Measurements from ENCODE around the gene AQP5. TPM values are rescaled to one million over a fixed set of nuclear protein-coding genes. Genes with fewer than 3 reads are reported as not detected.
"Not testable (repeated sequence)": the region's sequence is repeated elsewhere in the genome, so short reads cannot be mapped to it uniquely, and the experiment has no call there.

Gene AQP5
- total RNA-seq, 2 donors from 2014 or later = not detected

- Mint-ChIP-seq H3K9me3 (no peaks in the 10 kb centered on the region), H3K4me1 (ENCODE audit: low read depth in 2 of 2) (peaks cover 0 to 5% of the 10 kb centered on the region in 2 donors), H3K4me3 (no peak overlapping the region), H3K27ac (peak overlapping the region in 1 of 2 donors; percentile 42), H3K27me3 (no peaks in the 10 kb centered on the region), H3K36me3 (no peaks in the 10 kb centered on the region)
- ATAC-seq (no peak), DNase-seq (ENCODE audit: low spot score) (no peak)
Measured at GRCh38 chr12:49979791-49980190, 18.1 kb downstream of the AQP5 start.

- Mint-ChIP-seq H3K4me1 (ENCODE audit: low read depth in 2 of 2) (peaks cover 0 to 5% of the 10 kb centered on the region in 2 donors), H3K9me3 (no peaks in the 10 kb centered on the region), H3K36me3 (no peaks in the 10 kb centered on the region), H3K4me3 (no peak overlapping the region), H3K27me3 (no peaks in the 10 kb centered on the region), H3K27ac (no peak overlapping the region)
- no peak for ATAC-seq
- DNase-seq (ENCODE audit: low spot score) = no peak
Measured at GRCh38 chr12:49980501-49981349, 19.1 kb downstream of the AQP5 start.

GRCh38 chr12:49982246-49983087, 20.8 kb downstream of the AQP5 start:
- Mint-ChIP-seq H3K4me1 (ENCODE audit: low read depth in 2 of 2) (peaks cover 0 to 5% of the 10 kb centered on the region in 2 donors), H3K27me3 (no peaks in the 10 kb centered on the region), H3K9me3 (no peaks in the 10 kb centered on the region), H3K36me3 (peaks cover 6% of the 10 kb centered on the region), H3K27ac (no peak overlapping the region), H3K4me3 (no peak overlapping the region)
- DNase-seq (ENCODE audit: low spot score) = no peak
- ATAC-seq = no peak

DNA sequence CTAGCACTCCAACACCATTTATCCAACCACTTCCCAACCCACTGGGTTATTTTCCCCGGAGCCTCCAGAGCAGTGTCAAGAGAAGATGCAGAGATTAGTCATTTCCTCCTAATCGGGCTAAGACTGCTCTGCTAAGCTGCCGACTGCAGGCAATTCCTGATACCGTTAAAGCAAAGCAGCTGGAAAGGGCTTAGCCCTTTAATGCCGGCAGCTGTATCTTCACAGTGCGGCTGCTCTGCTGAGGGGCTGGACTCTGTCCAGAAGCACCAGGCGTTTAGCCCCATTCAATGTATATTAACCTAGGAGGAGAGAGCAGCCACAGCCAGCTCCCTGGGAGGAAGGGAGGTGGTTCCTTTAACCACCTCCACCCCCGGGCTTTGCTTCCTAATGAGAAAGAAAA, 22.2 kb downstream of the AQP5 start:
- H3K4me3 Mint-ChIP-seq = no peak overlapping the region
- no peak for DNase-seq (ENCODE audit: low spot score)
- H3K4me1 Mint-ChIP-seq (ENCODE audit: low read depth in 2 of 2) = peaks cover 0 to 5% of the 10 kb centered on the region in 2 donors

GRCh38 chr12:49984476-49985359, 23.0 kb downstream of the AQP5 start:
- Mint-ChIP-seq H3K36me3 (peaks cover 15% of the 10 kb centered on the region), H3K4me3 (no peak overlapping the region), H3K27ac (no peak overlapping the region), H3K27me3 (no peaks in the 10 kb centered on the region), H3K9me3 (no peaks in the 10 kb centered on the region), H3K4me1 (ENCODE audit: low read depth in 2 of 2) (peaks cover 0 to 5% of the 10 kb centered on the region in 2 donors)
- no peak for DNase-seq (ENCODE audit: low spot score)
- no peak for ATAC-seq

More for the DNA sequence above, 22.2 kb downstream of the AQP5 start:
- Mint-ChIP-seq H3K27me3 (no peaks in the 10 kb centered on the region), H3K9me3 (no peaks in the 10 kb centered on the region), H3K36me3 (peaks cover 13% of the 10 kb centered on the region), H3K27ac (no peak overlapping the region)
- ATAC-seq = no peak

DNA sequence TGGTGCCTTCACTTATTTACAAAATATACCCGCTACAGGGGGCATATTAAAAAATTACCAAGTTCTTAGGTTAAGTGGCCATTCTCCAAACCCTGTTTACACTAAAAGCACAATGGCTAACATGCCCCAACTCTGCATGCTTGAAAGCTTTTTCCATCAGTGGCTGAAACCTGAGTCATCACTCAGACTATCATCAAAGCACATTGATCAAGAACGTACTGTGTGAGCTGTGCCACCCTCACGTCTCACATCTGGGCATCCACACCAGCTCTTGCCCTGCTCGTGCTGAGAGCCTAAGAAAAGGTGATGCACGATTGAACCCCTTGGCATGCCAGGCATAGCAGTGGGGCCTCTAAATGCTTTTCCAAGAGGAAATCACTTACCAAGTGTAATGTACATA, 24.3 kb downstream of the AQP5 start:
- peaks cover 18% of the 10 kb centered on the region for H3K36me3 Mint-ChIP-seq
- H3K4me1 Mint-ChIP-seq (ENCODE audit: low read depth in 2 of 2) = peaks cover 0 to 5% of the 10 kb centered on the region in 2 donors
- ATAC-seq = no peak
- H3K27me3 Mint-ChIP-seq = no peaks in the 10 kb centered on the region
- no peak overlapping the region for H3K27ac Mint-ChIP-seq
- H3K9me3 Mint-ChIP-seq = no peaks in the 10 kb centered on the region
- H3K4me3 Mint-ChIP-seq = no peak overlapping the region
- no peak for DNase-seq (ENCODE audit: low spot score)

GRCh38 chr12:49986476-49986875, 24.8 kb downstream of the AQP5 start:
- peaks cover 18% of the 10 kb centered on the region for H3K36me3 Mint-ChIP-seq
- not testable (repeated sequence) for ATAC-seq; H3K9me3 Mint-ChIP-seq; DNase-seq (ENCODE audit: low spot score); H3K4me1 Mint-ChIP-seq (ENCODE audit: low read depth in 2 of 2); H3K27ac Mint-ChIP-seq; H3K4me3 Mint-ChIP-seq; H3K27me3 Mint-ChIP-seq

- H3K27ac Mint-ChIP-seq = no peak overlapping the region
- peaks cover 0 to 3% of the 10 kb centered on the region in 2 donors for H3K4me1 Mint-ChIP-seq (ENCODE audit: low read depth in 2 of 2)
Measured at GRCh38 chr12:49987625-49988303, 26.1 kb downstream of the AQP5 start.

DNA sequence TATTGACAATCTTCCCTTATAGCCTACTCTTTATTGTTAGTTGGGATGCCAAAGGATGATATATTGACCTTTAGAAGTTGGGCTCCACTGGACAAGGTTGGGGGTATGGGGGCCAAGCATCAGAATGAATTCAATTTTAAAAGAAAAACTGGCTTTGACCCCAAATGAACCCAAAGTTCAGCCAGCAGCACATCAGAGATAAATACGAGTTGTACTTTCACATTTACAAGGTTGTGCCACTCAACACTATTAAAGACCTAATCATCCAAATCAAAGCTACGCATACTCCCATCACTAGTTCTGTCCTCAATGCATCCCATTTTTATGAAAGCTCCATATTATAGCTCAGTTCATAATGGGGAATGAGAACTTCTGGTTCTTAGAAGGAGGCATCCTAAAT, 27.7 kb downstream of the AQP5 start:
- not testable (repeated sequence) for H3K27ac Mint-ChIP-seq; H3K27me3 Mint-ChIP-seq; H3K9me3 Mint-ChIP-seq; ATAC-seq; H3K4me3 Mint-ChIP-seq; DNase-seq (ENCODE audit: low spot score); H3K4me1 Mint-ChIP-seq (ENCODE audit: low read depth in 2 of 2)
- peaks cover 35% of the 10 kb centered on the region for H3K36me3 Mint-ChIP-seq

More at GRCh38 chr12:49987625-49988303, 26.1 kb downstream of the AQP5 start:
- no peaks in the 10 kb centered on the region for H3K9me3 Mint-ChIP-seq
- peaks cover 25% of the 10 kb centered on the region for H3K36me3 Mint-ChIP-seq
- H3K4me3 Mint-ChIP-seq = no peak overlapping the region
- ATAC-seq (no peak), DNase-seq (ENCODE audit: low spot score) (no peak)
- H3K27me3 Mint-ChIP-seq = no peaks in the 10 kb centered on the region

- Mint-ChIP-seq H3K4me3 (no peak overlapping the region), H3K9me3 (no peaks in the 10 kb centered on the region), H3K27me3 (no peaks in the 10 kb centered on the region), H3K36me3 (peaks cover 38% of the 10 kb centered on the region), H3K27ac (no peak overlapping the region), H3K4me1 (ENCODE audit: low read depth in 2 of 2) (no peaks in the 10 kb centered on the region)
- no peak for DNase-seq (ENCODE audit: low spot score)
- ATAC-seq = no peak
Measured at GRCh38 chr12:49990273-49990672, 28.6 kb downstream of the AQP5 start.

DNA sequence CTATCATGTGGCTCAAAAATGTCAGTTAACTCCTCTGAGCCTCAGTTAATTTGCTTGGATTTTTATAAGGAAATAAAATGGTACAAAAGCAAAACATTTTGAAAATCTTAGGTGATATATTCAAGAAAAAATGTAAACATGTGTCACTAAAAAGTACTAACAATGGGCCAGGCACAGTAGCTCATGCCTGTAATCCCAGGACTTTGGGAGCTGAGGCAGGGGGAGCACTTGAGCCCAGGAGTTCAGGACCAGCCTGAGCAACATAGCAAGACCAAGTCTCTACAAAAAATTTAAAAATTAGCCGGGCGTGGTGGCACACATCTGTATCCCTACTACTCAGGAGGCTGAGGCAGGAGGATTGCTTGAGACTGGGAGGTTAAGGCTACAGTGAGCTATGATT, 36.8 kb downstream of the AQP5 start:
- ATAC-seq (no peak), DNase-seq (ENCODE audit: low spot score) (no peak)
- H3K27ac Mint-ChIP-seq = no peak overlapping the region
- H3K4me3 Mint-ChIP-seq = no peak overlapping the region
- H3K36me3 Mint-ChIP-seq = peaks cover 26% of the 10 kb centered on the region
- H3K9me3 Mint-ChIP-seq = no peaks in the 10 kb centered on the region
- no peaks in the 10 kb centered on the region for H3K27me3 Mint-ChIP-seq
- H3K4me1 Mint-ChIP-seq (ENCODE audit: low read depth in 2 of 2) = no peaks in the 10 kb centered on the region

- Mint-ChIP-seq H3K4me1 (ENCODE audit: low read depth in 2 of 2) (no peaks in the 10 kb centered on the region), H3K9me3 (no peaks in the 10 kb centered on the region)
- no peak for ATAC-seq
Measured at GRCh38 chr12:50003595-50003994, 41.9 kb downstream of the AQP5 start.

GRCh38 chr12:50004696-50005095, 43.0 kb downstream of the AQP5 start:
- H3K36me3 Mint-ChIP-seq = peaks cover 7% of the 10 kb centered on the region

More at GRCh38 chr12:50003595-50003994, 41.9 kb downstream of the AQP5 start:
- Mint-ChIP-seq H3K36me3 (peaks cover 13% of the 10 kb centered on the region), H3K27ac (no peak overlapping the region), H3K4me3 (no peak overlapping the region), H3K27me3 (no peaks in the 10 kb centered on the region)
- no peak for DNase-seq (ENCODE audit: low spot score)

More at GRCh38 chr12:50004696-50005095, 43.0 kb downstream of the AQP5 start:
- Mint-ChIP-seq H3K4me3 (no peak overlapping the region), H3K27me3 (no peaks in the 10 kb centered on the region), H3K4me1 (ENCODE audit: low read depth in 2 of 2) (no peaks in the 10 kb centered on the region), H3K9me3 (no peaks in the 10 kb centered on the region), H3K27ac (no peak overlapping the region)
- ATAC-seq (no peak), DNase-seq (ENCODE audit: low spot score) (no peak)

Measured in natural killer cell treated with Interleukin-12 subunit alpha and Interleukin-12 subunit beta and Interleukin-15 and Interleukin-18, amount 100 ng/mL, for 72 hours (primary cell).